ENCODE measurements around the gene SCD5.

Gene SCD5

DNA sequence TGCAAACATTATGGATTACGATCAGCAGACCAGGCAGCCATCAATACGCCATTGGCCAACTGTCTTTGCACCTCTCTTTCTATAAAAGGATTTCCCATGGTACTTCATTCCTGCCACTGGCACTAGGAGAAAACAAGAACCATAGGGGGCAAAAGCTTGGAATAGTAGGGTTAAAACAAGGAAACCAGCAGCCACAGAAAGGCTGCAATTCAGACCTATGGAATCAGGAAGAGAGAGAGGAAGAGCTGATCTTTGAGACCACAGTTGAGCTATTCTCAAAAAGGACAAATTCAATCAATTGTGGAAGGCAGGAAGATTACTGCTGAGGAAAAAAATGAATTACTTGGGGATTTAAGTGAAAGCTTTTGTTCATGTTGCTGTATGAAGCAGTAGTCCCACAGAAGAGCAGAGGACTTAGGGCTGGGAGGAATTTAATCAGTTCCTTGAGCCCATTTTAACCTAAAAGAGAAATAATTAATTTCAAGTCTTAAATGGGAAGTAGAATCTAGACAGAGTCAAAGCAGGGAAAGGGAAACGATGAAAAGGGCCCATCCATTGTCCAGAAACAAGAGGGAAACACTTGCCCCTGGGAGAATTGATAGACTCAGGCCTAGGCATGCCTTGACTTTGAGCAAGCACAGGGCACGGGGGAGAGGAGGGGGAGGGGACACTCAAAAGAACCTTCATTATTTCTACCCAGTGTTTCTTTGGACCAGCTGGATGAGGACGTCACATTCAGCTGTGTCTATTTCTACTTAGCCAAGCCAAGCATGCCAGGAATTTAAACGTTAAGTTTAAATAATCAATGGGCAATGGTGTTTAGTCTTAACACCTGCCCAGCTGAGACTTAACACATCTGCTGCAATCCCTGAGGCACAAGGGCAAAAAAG, 50.7 kb downstream of the SCD5 start:
- no peaks in the 10 kb centered on the region for H3K36me3 ChIP-seq (ENCODE audit: control insufficient read depth, insufficient read depth, low read length)

DNA sequence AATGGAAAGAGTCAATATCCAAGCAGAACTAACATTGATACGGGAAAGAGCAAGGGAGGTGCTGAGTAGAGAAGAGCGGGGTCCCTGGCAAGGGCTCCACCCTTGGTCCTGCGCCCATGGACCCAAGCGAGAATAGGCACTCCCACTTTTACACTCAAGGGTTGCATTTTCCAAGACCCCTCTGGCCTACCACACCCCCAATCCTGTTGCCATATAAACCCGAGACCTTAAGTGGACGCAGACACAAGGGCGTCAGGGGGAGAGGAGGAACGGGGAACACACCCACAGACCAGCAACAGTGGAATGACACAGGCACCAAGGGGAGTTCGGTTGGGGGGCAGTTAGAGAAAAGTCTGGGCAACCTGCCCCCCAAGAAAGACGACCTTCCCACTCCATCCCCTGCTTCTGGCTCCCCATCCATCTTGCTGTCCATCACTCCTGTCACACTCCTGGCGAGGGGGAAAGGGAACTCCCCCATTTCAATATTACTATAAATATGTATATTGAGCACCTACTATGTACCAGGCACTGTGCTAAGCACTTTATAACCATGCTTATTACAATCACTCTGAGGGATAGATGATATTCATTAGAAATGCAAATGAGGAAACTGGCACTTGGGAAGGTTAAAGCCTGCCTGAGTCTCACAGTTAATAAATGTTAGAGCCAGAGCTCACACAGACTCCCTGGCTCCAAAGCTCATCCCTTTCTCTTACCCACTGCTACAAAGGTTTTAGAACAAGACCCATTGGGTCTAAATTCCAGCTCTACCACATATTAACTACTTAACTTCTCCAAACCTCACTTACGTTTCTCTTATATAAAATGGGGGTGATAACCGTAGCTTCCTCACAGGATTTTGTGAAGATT, 51.7 kb downstream of the SCD5 start:
- no peak overlapping the region for H2AFZ ChIP-seq
- H3K27me3 ChIP-seq (ENCODE audit: control insufficient read depth, insufficient read depth, low read length): no peaks in the 10 kb centered on the region
- H3K4me3 ChIP-seq (ENCODE audit: low read depth, low read length): no peak overlapping the region
- H3K4me2 ChIP-seq (ENCODE audit: low read length): no peak overlapping the region
- H3K79me2 ChIP-seq: no peaks in the 10 kb centered on the region
- no peak overlapping the region for H3K27ac ChIP-seq
- H3K4me1 ChIP-seq: no peaks in the 10 kb centered on the region
- TF ChIP-seq, protein P1, sequence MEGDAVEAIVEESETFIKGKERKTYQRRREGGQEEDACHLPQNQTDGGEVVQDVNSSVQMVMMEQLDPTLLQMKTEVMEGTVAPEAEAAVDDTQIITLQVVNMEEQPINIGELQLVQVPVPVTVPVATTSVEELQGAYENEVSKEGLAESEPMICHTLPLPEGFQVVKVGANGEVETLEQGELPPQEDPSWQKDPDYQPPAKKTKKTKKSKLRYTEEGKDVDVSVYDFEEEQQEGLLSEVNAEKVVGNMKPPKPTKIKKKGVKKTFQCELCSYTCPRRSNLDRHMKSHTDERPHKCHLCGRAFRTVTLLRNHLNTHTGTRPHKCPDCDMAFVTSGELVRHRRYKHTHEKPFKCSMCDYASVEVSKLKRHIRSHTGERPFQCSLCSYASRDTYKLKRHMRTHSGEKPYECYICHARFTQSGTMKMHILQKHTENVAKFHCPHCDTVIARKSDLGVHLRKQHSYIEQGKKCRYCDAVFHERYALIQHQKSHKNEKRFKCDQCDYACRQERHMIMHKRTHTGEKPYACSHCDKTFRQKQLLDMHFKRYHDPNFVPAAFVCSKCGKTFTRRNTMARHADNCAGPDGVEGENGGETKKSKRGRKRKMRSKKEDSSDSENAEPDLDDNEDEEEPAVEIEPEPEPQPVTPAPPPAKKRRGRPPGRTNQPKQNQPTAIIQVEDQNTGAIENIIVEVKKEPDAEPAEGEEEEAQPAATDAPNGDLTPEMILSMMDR (IDR thresholded peaks at IDR 0.05): no peak
- H3K9me3 ChIP-seq (ENCODE audit: control insufficient read depth, low read length): no peaks in the 10 kb centered on the region
- H3K36me3 ChIP-seq (ENCODE audit: control insufficient read depth, insufficient read depth, low read length): no peaks in the 10 kb centered on the region
- no peak overlapping the region for H3K9ac ChIP-seq

More for the DNA sequence above, 50.7 kb downstream of the SCD5 start:
- Histone ChIP-seq H3K4me2 (ENCODE audit: low read length) (no peak overlapping the region), H3K27me3 (ENCODE audit: control insufficient read depth, insufficient read depth, low read length) (no peaks in the 10 kb centered on the region), H3K4me1 (no peaks in the 10 kb centered on the region), H3K27ac (no peak overlapping the region), H3K9me3 (ENCODE audit: control insufficient read depth, low read length) (no peaks in the 10 kb centered on the region), H3K9ac (no peak overlapping the region), H3K4me3 (ENCODE audit: low read depth, low read length) (no peak overlapping the region), H2AFZ (no peak overlapping the region), H3K79me2 (no peaks in the 10 kb centered on the region)
- TF ChIP-seq, protein P1 (IDR thresholded peaks at IDR 0.05): no peak

DNA sequence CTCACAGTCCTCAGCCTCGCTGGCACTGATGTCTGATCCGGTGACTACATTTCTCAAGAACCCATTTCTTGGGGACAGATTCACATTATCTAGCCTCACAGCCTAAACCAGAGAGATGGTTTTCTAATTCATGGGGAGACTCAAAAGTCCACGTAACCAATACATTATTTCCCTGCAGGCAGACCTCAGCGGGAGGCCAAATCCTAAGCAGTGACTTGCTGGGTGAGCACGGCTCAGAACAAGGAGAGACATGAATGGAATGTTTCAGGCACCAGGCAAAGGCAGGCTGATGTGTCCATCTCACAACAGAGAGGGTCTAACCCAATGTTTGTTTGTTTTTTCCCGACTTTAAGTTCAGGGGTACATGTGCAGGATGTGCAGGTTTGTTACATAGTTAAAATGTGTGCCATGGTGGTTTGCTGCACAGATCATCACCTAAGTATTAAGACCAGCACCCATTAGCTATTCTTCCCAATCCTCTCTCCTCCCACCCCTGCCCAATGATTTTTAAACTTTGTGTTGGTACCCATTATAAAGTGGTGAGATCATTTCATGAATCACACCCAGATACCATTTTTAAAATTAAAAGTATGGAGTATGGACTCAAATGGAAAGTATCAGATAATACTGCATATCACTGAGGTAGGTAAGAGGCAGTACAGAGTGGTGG, 53.3 kb downstream of the SCD5 start:
- H3K9me3 ChIP-seq (ENCODE audit: control insufficient read depth, low read length): no peaks in the 10 kb centered on the region
- TF ChIP-seq, protein P1 (IDR thresholded peaks at IDR 0.05): no peak
- no peaks in the 10 kb centered on the region for H3K79me2 ChIP-seq
- no peak overlapping the region for H2AFZ ChIP-seq
- H3K27me3 ChIP-seq (ENCODE audit: control insufficient read depth, insufficient read depth, low read length): no peaks in the 10 kb centered on the region
- no peak overlapping the region for H3K9ac ChIP-seq
- no peaks in the 10 kb centered on the region for H3K4me1 ChIP-seq
- H3K36me3 ChIP-seq (ENCODE audit: control insufficient read depth, insufficient read depth, low read length): no peaks in the 10 kb centered on the region
- H3K27ac ChIP-seq: no peak overlapping the region
- H3K4me3 ChIP-seq (ENCODE audit: low read depth, low read length): no peak overlapping the region
- H3K4me2 ChIP-seq (ENCODE audit: low read length): no peak overlapping the region

DNA sequence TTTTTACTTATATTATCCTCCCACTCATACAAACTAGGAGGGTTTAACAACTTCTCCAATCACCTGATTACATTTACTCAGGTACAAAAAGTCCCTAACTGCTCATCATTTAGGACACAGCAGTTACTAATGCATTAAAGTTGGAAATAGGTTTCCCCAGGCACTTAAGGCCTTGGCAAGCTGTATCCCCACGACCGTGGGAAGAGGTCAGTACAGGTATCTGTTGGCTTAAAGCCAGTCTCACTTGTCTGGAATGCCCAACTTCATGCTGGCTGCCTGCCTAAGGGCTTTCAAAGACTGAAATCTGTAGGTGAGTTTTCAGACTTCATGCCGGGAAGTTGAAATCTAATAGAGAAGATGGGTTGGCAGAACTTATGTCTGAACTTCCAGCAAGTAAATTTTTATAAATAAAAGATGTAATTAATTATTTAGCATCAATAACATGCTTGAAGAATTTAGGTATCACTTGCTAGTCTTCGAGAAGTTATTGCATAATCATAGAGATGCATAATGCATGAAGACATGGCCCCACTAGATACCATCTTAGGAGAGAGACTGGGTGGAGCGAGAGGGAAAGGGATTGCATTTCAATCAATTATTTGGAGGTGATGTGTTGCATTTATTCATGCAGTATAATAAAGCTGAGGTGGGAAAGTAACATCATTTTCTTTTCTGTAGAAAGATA, 54.2 kb downstream of the SCD5 start:
- Histone ChIP-seq H3K4me1 (no peaks in the 10 kb centered on the region), H3K36me3 (ENCODE audit: control insufficient read depth, insufficient read depth, low read length) (no peaks in the 10 kb centered on the region), H3K4me2 (ENCODE audit: low read length) (no peak overlapping the region), H3K4me3 (ENCODE audit: low read depth, low read length) (no peak overlapping the region), H2AFZ (no peak overlapping the region), H3K9ac (no peak overlapping the region), H3K79me2 (no peaks in the 10 kb centered on the region), H3K27ac (no peak overlapping the region), H3K27me3 (ENCODE audit: control insufficient read depth, insufficient read depth, low read length) (no peaks in the 10 kb centered on the region), H3K9me3 (ENCODE audit: control insufficient read depth, low read length) (no peaks in the 10 kb centered on the region)
- TF ChIP-seq, protein P1 (IDR thresholded peaks at IDR 0.05): no peak

Measured in parathyroid adenoma (tissue), 2 donors.